GM12878 (cell line): ENCODE data around the gene CASP12. TPM values are rescaled to one million over a fixed set of nuclear protein-coding genes. Genes with fewer than 3 reads are reported as not detected.

Experiments
- ATAC-seq: fragments of 200-7000 bp; cut with Tn5 transposase; 3 replicates; pipeline ENCODE4 v1.9.1; 2020; ENCODE audit warnings: mild to moderate bottlenecking, moderate library complexity
- BruUV-seq: library from RNA; stranded (reverse); fragments of 400-500 nt; replicated peaks from 2 replicates; lab custom pipeline; 2021; lab: Mats Ljungman, UMichigan
- CTCF ChIA-PET: fragments of 300-600 bp; sonication (Branson Sonifier 250); formaldehyde crosslinking; extraction: SDS; loops from one replicate; lab custom pipeline; 2021; ENCODE audit warnings: inconsistent platforms; lab: Yijun Ruan, JAX
- POLR2A ChIA-PET: fragments of 350-600 bp; formaldehyde crosslinking; extraction: SDS; loops from one replicate; lab custom pipeline; 2021; ENCODE audit warnings: inconsistent platforms; lab: Charles Lee
- RAD21 ChIA-PET: fragments of 300-600 bp; sonication (Branson Sonifier 250); formaldehyde crosslinking; loops from one replicate; lab custom pipeline; 2023; ENCODE audit warnings: antibody characterized with exemption; ENCODE audit not compliant: unreplicated experiment; lab: Charles Lee
- SMC1A ChIA-PET: fragments of 300-600 bp; sonication (Branson Sonifier 250); formaldehyde crosslinking; loops from one replicate; lab custom pipeline; 2023; ENCODE audit not compliant: unreplicated experiment, uncharacterized antibody; lab: Charles Lee
- DNase-seq: peaks from one replicate; pipeline ENCODE4 v3.0.0-alpha.2; 2011; ENCODE audit warnings: low read depth, low spot score
- FAIRE-seq: peaks from 3 replicates; lab custom pipeline; 2011; peaks lifted over from hg19 to GRCh38; lab: Jason Lieb, UNC
- H2AFZ ChIP-seq: 2 replicates; pipeline ENCODE4 v1.6.0; 2011; ENCODE audit warnings: low read depth, low read length, control low read depth; ENCODE audit not compliant: control insufficient read depth
- H3K27ac ChIP-seq: 2 replicates; pipeline ENCODE4 v1.5.1; 2011; ENCODE audit warnings: control low read depth; ENCODE audit not compliant: control insufficient read depth, insufficient read depth
- H3K27me3 ChIP-seq, 2 experiments: replicated peaks in 1 of 2; 2 replicates each; pipeline versions ENCODE4 v1.6.0 to v1.6.1; 2011; ENCODE audit warnings: low read length in 1 of 2; ENCODE audit not compliant: control insufficient read depth in 2 of 2, insufficient read depth in 2 of 2
- H3K36me3 ChIP-seq, 2 experiments: 2 replicates each; pipeline ENCODE4 v1.5.1; 2011; ENCODE audit warnings: low read length in 1 of 2; ENCODE audit not compliant: control insufficient read depth in 2 of 2, insufficient read depth in 2 of 2
- H3K4me1 ChIP-seq: 2 replicates; pipeline ENCODE4 v1.6.1; 2011; ENCODE audit warnings: mild to moderate bottlenecking, low read length, moderate library complexity, mixed read lengths; ENCODE audit not compliant: control insufficient read depth, insufficient read depth
- H3K4me2 ChIP-seq: 2 replicates; pipeline ENCODE4 v1.6.0; 2011; ENCODE audit warnings: control low read depth; ENCODE audit not compliant: control insufficient read depth, insufficient read depth
- H3K4me3 ChIP-seq: fragments of 200-600 bp; sonication (generic); 2 replicates; pipeline ENCODE4 v1.5.1; 2016
- H3K79me2 ChIP-seq: 2 replicates; pipeline ENCODE4 v1.6.0; 2011; ENCODE audit warnings: low read length; ENCODE audit not compliant: control insufficient read depth, insufficient read depth
- H3K9ac ChIP-seq: 2 replicates; pipeline ENCODE4 v1.8.0; 2011; ENCODE audit warnings: low read length, control low read depth, mixed read lengths; ENCODE audit not compliant: control insufficient read depth, insufficient read depth
- H3K9me3 ChIP-seq: replicated peaks from 3 replicates; pipeline ENCODE4 v1.5.1; 2011; ENCODE audit warnings: mild to moderate bottlenecking, low read length; ENCODE audit not compliant: control insufficient read depth, insufficient read depth
- H4K20me1 ChIP-seq: 2 replicates; pipeline ENCODE4 v1.6.0; 2011; ENCODE audit not compliant: control insufficient read depth, insufficient read depth
- HDAC2 ChIP-seq: fragments of 200-600 bp; sonication (generic); IDR thresholded peaks from 2 replicates; pipeline ENCODE4 v1.6.1; 2017
- JUNB ChIP-seq: IDR thresholded peaks from 2 replicates; pipeline ENCODE4 v1.6.1; 2016; ENCODE audit warnings: antibody characterized with exemption, mild to moderate bottlenecking
- POLR2A ChIP-seq: IDR thresholded peaks from 2 replicates; pipeline ENCODE4 v1.6.1; 2011; ENCODE audit warnings: low read depth, mild to moderate bottlenecking, low read length
- PRDM15 ChIP-seq: fragments of 450-650 bp; formaldehyde crosslinking; IDR thresholded peaks from 2 replicates; pipeline ENCODE4 v1.4.0; 2020; ENCODE audit warnings: mild to moderate bottlenecking, moderate library complexity
- SIX5 ChIP-seq: IDR thresholded peaks from 2 replicates; pipeline ENCODE4 v1.6.1; 2011; ENCODE audit warnings: mild to moderate bottlenecking, low read depth, low read length, moderate library complexity; ENCODE audit not compliant: severe bottlenecking
- WGBS: methylation state at CpG from one replicate; pipeline ENCODE4 v1.1.6; 2016; ENCODE audit warnings: low lambda C conversion rate; ENCODE audit not compliant: insufficient replicate concordance, insufficient coverage; ENCODE audit errors: missing lambda C conversion rate; 5-methylcytosine and 5-hydroxymethylcytosine counted together
- in situ Hi-C: fragments of 300-500 bp; cut with MboI; formaldehyde crosslinking; loops from 9 replicates; pipeline ENCODE4 v1.14.3; 2018; ENCODE audit warnings: mixed read lengths
- intact Hi-C: fragments of 100-400 bp; cut with micrococcal nuclease; formaldehyde crosslinking; loops from one replicate; pipeline ENCODE4 v1.14.2; 2022; ENCODE audit not compliant: unreplicated experiment
- polyA plus RNA-seq, 11 experiments: library from polyadenylated mRNA; depleted of rRNA in 4 of 11; unstranded in 6 of 11; stranded (reverse) in 5 of 11; fragments of >200 nt; fragmentation: Nextera tagmentation in 4 of 11; fragmentation: Illumina TruSeq in 1 of 11; extraction: Ambion mirVana in 4 of 11; extraction: Trizol in 1 of 11; gene quantifications; 1 replicate in 1 of 11; 2 replicates in 10 of 11; pipeline versions ENCODE4 v1.2.1 to v1.2.3, GENCODE V29; 2011 to 2016; ENCODE audit warnings: inconsistent platforms in 2 of 11, missing spikeins in 2 of 11, low read depth in 1 of 11
- total RNA-seq, 4 experiments: library from RNA; depleted of rRNA in 3 of 4; stranded (reverse); fragments of >200 nt in 3 of 4; fragmentation: Illumina TruSeq in 1 of 4; extraction: Trizol in 1 of 4; gene quantifications; 2 replicates each; pipeline versions ENCODE4 v1.2.1 to v1.2.3, GENCODE V29; 2013 to 2021

Gene CASP12
- total and polyA plus RNA-seq, 10 of the 15 experiments (the other 5 are each of a cell fraction or from before 2014, with no cell fraction given), result 0.10 to 0.14 TPM; not detected in 8

- TF ChIP-seq JUNB (no peak), SIX5 (no peak), POLR2A (no peak), PRDM15 (no peak)
- TF ChIP-seq, all 136 proteins: peak for 0
Observed at GRCh38 chr11:104891135-104891534, 7.1 kb downstream of the CASP12 start (continued).

GRCh38 chr11:104883342-104883741 lies 14.9 kb downstream of the CASP12 start:
- H3K9me3 ChIP-seq, result no peaks in the 10 kb centered on the region; the same call in 2 of the 3 replicates
- no peak overlapping the region for H3K4me3 ChIP-seq
- H4K20me1 ChIP-seq, result no peaks in the 10 kb centered on the region
- POLR2A ChIA-PET, result no interaction called here
- CTCF ChIA-PET, result interaction anchor here (0.7 to 1.3 kb wide), 2 partner anchors 8 to 15 kb away, joined by 3 to 4 read pairs; partner anchors contain the start of gene CASP12
- H3K4me2 ChIP-seq, result no peak overlapping the region
- RAD21 ChIA-PET, result interaction anchor here (1.0 kb wide), 1 partner anchor 14 kb away, joined by 3 read pairs; no protein-coding TSS in a partner anchor
- H3K36me3 ChIP-seq, result no peaks in the 10 kb centered on the region
- no peak overlapping the region for H3K9ac ChIP-seq
- no peak overlapping the region for H2AFZ ChIP-seq
- in situ Hi-C loops, result no loop called here
- no peak; the same call in 2 of the 3 replicates for ATAC-seq
- FAIRE-seq, result no peak
- H3K4me1 ChIP-seq, result peaks cover 7% of the 10 kb centered on the region
- DNase-seq, result no peak
- H3K79me2 ChIP-seq, result no peaks in the 10 kb centered on the region
- 61% methylated on average over 2 of the region's 2 CpGs for WGBS
- H3K27me3 ChIP-seq, result no peaks in the 10 kb centered on the region
- SMC1A ChIA-PET, result interaction anchor here (1.2 to 3.3 kb wide), 4 partner anchors 10 to 84 kb away, joined by 3 to 13 read pairs (median 4); partner anchors contain the start of gene CASP12
- no peak overlapping the region for H3K27ac ChIP-seq
- no peak for TF ChIP-seq HDAC2
- intact Hi-C loops, result no loop called here
- no TSS peak for BruUV-seq
